HG03354 (cell line): Measurements from ENCODE around the gene GOLT1B.

Experiments
- ATAC-seq: cut with Tn5 transposase; IDR thresholded peaks from one replicate; pipeline ENCODE4 v1.9.1; 2021; ENCODE audit warnings: mild to moderate bottlenecking; ENCODE audit not compliant: unreplicated experiment, poor library complexity, severe bottlenecking

Gene GOLT1B

GRCh38 chr12:21559855-21560569 is 58.4 kb downstream of the GOLT1B start:
- ATAC-seq: no peak

- no peak for ATAC-seq
Measured at GRCh38 chr12:21561158-21561557, 59.6 kb downstream of the GOLT1B start.

DNA sequence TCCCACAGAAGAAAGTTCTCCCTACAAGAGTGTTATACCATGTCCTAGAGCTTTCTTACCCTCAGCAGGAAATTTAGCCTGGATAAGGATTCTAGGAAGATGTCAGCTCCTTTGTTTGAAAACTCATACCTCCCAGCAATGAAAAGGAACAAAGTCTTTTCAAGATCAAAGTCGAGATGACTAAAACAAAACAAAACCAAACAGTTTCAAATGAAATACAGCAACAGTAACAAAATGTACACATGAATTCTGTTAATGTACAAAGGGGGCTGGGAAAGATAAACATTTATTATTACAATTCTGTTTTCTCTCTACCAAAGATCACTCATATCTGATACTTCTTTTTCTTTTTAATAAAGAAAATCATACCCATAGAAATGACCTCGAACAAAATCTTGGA is 61.3 kb downstream of the GOLT1B start:
- ATAC-seq: no peak

DNA sequence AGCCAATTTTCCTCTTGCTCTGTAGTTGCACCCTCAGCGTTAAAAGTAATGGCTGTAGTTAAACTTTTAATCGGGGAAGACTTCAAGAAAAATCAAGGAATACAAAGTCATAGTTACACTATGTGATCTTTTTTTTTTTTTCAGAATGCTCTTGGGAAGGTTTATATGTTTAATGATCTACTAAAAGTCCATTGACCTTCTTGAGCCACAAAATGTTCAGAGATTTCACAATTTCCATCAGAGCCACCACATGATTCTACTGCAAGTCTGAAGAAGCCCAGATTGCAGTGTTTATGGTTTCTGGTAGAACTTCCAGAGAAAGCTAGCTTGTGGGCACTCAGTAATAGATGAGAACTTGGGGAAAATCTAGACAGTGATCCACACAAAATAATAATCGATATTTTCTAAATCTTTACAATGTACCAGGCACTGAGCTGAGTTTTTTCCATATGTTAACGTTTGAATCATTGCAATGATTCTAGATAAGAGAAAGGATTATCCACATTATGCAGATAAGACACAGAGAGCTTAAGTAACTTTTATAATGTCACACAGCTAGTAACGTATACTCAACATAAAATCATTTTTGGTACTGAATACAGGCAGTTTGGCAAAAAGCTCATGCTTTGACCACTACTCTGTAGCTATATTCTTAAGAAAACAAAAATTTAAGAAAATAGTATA is 64.8 kb downstream of the GOLT1B start:
- no peak for ATAC-seq

DNA sequence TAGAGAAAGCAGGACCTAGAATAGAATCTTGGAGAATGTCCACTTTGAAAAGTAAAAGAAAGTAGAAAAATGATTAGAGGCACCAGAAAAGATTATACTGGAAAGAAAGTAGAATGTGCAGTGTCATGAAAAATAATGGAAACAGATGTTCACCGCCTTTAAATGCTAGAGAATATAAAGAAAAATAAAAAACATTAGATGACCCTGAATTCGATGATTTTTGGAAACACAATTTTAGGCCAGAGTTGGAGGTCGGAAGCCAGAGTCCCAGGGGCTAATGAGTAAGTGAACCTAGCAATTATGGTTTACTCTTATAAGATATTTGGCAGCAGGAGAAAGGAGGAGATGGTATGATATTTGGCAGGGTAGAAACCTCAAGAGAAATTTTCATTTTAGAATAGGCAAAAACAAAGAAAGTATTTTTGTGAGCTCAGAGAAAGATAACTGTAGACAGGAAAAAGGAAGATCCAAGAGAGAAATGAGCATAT is 65.4 kb downstream of the GOLT1B start:
- no peak for ATAC-seq
